OCI-LY1 (cell line): ENCODE data around the gene HCK.
"Not testable (repeated sequence)": the region's sequence is repeated elsewhere in the genome, so short reads cannot be mapped to it uniquely, and the experiment has no call there.

Experiments used
- H2AFZ ChIP-seq: fragments of 200-600 bp; sonication (generic), shearing (Covaris generic); 2 replicates; pipeline ENCODE4 v1.6.0; 2014; ENCODE audit warnings: antibody characterized with exemption, mild to moderate bottlenecking, low read length
- H3F3A ChIP-seq: fragments of 200-600 bp; sonication (generic), shearing (Covaris generic); 2 replicates; pipeline ENCODE4 v1.6.0; 2014; ENCODE audit warnings: mild to moderate bottlenecking, antibody characterized with exemption, low read length, moderate library complexity; ENCODE audit not compliant: insufficient read depth
- H3K27ac ChIP-seq: fragments of 200-600 bp; sonication (generic); 2 replicates; pipeline ENCODE4 v1.5.1; 2014; ENCODE audit warnings: low read length, mixed run types, mild to moderate bottlenecking, low read depth; ENCODE audit not compliant: poor library complexity, severe bottlenecking
- H3K27me3 ChIP-seq: fragments of 200-600 bp; sonication (generic); 2 replicates; pipeline ENCODE4 v1.6.0; 2014; ENCODE audit warnings: antibody characterized with exemption, mild to moderate bottlenecking, low read length, moderate library complexity; ENCODE audit not compliant: insufficient read depth
- H3K36me3 ChIP-seq: fragments of 200-600 bp; sonication (generic); 2 replicates; pipeline ENCODE4 v1.6.1; 2014; ENCODE audit warnings: mild to moderate bottlenecking, antibody characterized with exemption, low read length, moderate library complexity, mixed read lengths; ENCODE audit not compliant: insufficient read depth
- H3K4me1 ChIP-seq: fragments of 200-600 bp; sonication (generic); 2 replicates; pipeline ENCODE4 v1.5.1; 2014; ENCODE audit warnings: mild to moderate bottlenecking, low read length, moderate library complexity; ENCODE audit not compliant: insufficient read depth, severe bottlenecking
- H3K4me2 ChIP-seq: fragments of 200-600 bp; sonication (generic), shearing (Covaris generic); 2 replicates; pipeline ENCODE4 v1.6.1; 2014; ENCODE audit warnings: low read length
- H3K4me3 ChIP-seq: fragments of 200-600 bp; sonication (generic); 2 replicates; pipeline ENCODE4 v1.5.1; 2014; ENCODE audit warnings: low read length, low read depth, mild to moderate bottlenecking, mixed read lengths; ENCODE audit not compliant: poor library complexity, severe bottlenecking
- H3K79me2 ChIP-seq: fragments of 200-600 bp; shearing (Covaris generic); 2 replicates; pipeline ENCODE4 v1.6.1; 2016; ENCODE audit warnings: mixed run types, low read length, mixed read lengths; ENCODE audit not compliant: insufficient read depth
- H3K9ac ChIP-seq: fragments of 200-600 bp; sonication (generic), shearing (Covaris generic); 2 replicates; pipeline ENCODE4 v1.6.1; 2014; ENCODE audit warnings: mild to moderate bottlenecking, low read length, mixed read lengths
- H3K9me2 ChIP-seq: fragments of 200-600 bp; sonication (generic), shearing (Covaris generic); 2 replicates; pipeline ENCODE4 v1.6.1; 2014; ENCODE audit warnings: low read depth, mild to moderate bottlenecking, low read length, mixed read lengths
- H3K9me3 ChIP-seq: fragments of 200-600 bp; shearing (Covaris generic); 2 replicates; pipeline ENCODE4 v1.6.1; 2014; ENCODE audit warnings: low read length, mixed read lengths
- H4K20me1 ChIP-seq: fragments of 200-600 bp; sonication (generic), shearing (Covaris generic); 2 replicates; pipeline ENCODE4 v1.6.0; 2016; ENCODE audit warnings: mild to moderate bottlenecking, low read length; ENCODE audit not compliant: insufficient read depth
- EZH2 ChIP-seq: fragments of 200-600 bp; sonication (generic), shearing (Covaris generic); IDR thresholded peaks from 2 replicates; pipeline ENCODE4 v1.8.0; 2017; ENCODE audit warnings: borderline replicate concordance, mixed run types, mild to moderate bottlenecking, antibody characterized with exemption, low read length, moderate library complexity, mixed read lengths
- TF ChIP-seq, protein P1 (sequence below): fragments of 200-600 bp; sonication (generic), shearing (Covaris generic); IDR thresholded peaks from 2 replicates; pipeline ENCODE4 v1.5.1; 2017; ENCODE audit warnings: mild to moderate bottlenecking, antibody characterized with exemption, low read length, moderate library complexity, mixed read lengths

The HCK gene

GRCh38 chr20:32029561-32029960 lies 22.5 kb upstream of the HCK start:
- Histone ChIP-seq H3K9me2 (no peaks in the 10 kb centered on the region), H3K4me2 (no peak overlapping the region), H3K79me2 (no peaks in the 10 kb centered on the region), H3K9me3 (no peaks in the 10 kb centered on the region), H3F3A (no peaks in the 10 kb centered on the region), H3K27ac (no peak overlapping the region), H3K36me3 (no peaks in the 10 kb centered on the region), H3K4me1 (no peaks in the 10 kb centered on the region), H3K4me3 (no peak overlapping the region), H2AFZ (no peak overlapping the region), H3K9ac (no peak overlapping the region), H3K27me3 (peaks cover 6% of the 10 kb centered on the region), H4K20me1 (no peaks in the 10 kb centered on the region)
- TF ChIP-seq, protein P1, sequence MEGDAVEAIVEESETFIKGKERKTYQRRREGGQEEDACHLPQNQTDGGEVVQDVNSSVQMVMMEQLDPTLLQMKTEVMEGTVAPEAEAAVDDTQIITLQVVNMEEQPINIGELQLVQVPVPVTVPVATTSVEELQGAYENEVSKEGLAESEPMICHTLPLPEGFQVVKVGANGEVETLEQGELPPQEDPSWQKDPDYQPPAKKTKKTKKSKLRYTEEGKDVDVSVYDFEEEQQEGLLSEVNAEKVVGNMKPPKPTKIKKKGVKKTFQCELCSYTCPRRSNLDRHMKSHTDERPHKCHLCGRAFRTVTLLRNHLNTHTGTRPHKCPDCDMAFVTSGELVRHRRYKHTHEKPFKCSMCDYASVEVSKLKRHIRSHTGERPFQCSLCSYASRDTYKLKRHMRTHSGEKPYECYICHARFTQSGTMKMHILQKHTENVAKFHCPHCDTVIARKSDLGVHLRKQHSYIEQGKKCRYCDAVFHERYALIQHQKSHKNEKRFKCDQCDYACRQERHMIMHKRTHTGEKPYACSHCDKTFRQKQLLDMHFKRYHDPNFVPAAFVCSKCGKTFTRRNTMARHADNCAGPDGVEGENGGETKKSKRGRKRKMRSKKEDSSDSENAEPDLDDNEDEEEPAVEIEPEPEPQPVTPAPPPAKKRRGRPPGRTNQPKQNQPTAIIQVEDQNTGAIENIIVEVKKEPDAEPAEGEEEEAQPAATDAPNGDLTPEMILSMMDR, result no peak
- TF ChIP-seq EZH2, result no peak

DNA sequence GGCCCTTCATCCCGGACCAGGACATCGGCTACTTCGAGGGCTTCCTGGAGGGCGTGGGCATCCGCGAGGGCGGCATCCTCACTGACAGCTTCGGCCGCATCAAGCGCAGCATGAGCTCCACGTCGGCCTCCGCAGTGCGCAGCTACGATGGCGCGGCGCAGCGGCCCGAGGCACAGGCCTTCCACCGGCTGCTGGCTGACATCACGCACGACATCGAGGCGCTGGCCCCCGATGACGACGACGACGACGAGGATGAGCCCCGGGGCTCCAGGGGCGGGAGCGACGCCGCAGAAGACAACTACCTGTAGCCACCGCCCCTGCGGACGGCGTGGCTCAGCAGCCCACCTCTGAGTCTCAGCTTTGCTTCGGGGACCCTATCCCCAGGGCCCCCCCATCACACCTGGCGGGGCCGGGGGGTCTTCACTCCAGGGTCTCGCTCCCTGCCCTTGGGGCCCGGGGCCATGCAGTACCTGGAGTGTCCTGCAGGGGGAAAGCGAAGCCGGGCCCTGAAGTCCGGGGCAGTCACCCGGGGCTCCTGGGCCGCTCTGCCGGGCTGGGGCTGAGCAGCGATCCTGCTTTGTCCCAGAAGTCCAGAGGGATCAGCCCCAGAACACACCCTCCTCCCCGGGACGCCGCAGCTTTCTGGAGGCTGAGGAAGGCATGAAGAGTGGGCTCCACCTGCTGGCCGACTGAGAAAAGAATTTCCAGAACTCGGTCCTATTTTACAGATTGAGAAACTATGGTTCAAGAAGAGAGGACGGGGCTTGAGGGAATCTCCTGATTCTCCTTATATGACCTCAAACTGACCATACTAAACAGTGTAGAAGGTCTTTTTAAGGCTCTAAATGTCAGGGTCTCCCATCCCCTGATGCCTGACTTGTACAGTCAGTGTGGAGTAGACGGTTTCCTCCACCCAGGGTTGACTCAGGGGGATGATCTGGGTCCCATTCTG lies 20.8 kb upstream of the HCK start:
- no peaks in the 10 kb centered on the region for H3K36me3 ChIP-seq
- H3K4me2 ChIP-seq, result peak overlapping the region; percentile 53; the same call in 1 of the 2 replicates
- no peak overlapping the region for H3K9ac ChIP-seq
- no peaks in the 10 kb centered on the region for H3F3A ChIP-seq
- H3K4me3 ChIP-seq, result no peak overlapping the region
- H3K27me3 ChIP-seq, result peaks cover 6% of the 10 kb centered on the region
- no peaks in the 10 kb centered on the region for H3K9me2 ChIP-seq
- TF ChIP-seq, protein P1, result peak; percentile 99
- no peak for TF ChIP-seq EZH2
- H2AFZ ChIP-seq, result no peak overlapping the region
- no peaks in the 10 kb centered on the region for H3K4me1 ChIP-seq
- H4K20me1 ChIP-seq, result no peaks in the 10 kb centered on the region
- H3K9me3 ChIP-seq, result no peaks in the 10 kb centered on the region
- H3K79me2 ChIP-seq, result no peaks in the 10 kb centered on the region
- H3K27ac ChIP-seq, result no peak overlapping the region

DNA sequence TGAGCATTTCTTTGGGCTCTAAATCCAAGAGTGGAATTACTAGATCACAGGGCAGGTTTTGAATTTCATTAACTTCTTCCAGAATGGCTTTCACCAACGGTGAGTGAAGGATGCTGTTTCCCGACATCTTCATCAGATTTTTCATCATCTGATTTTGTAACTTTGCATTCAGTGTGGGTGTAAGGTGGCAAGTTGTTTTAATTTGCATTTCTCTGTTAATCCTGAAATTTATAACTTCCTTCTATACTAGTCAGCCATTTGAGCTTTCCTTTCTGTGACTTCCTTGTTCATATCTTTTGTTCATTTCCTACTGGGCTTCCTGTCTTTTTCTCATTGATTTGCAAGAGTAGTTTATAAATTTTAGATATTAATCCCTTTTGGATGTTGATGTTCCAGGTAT lies 18.7 kb upstream of the HCK start:
- Histone ChIP-seq H3K27me3 (peaks cover 6% of the 10 kb centered on the region), H3K9me3 (no peaks in the 10 kb centered on the region), H3K4me1 (no peaks in the 10 kb centered on the region), H3K36me3 (no peaks in the 10 kb centered on the region), H3K9me2 (no peaks in the 10 kb centered on the region), H3K27ac (no peak overlapping the region), H3K4me3 (no peak overlapping the region), H4K20me1 (no peaks in the 10 kb centered on the region), H3K4me2 (no peak overlapping the region), H3K79me2 (no peaks in the 10 kb centered on the region), H3K9ac (no peak overlapping the region), H3F3A (no peaks in the 10 kb centered on the region), H2AFZ (no peak overlapping the region)
- no peak for TF ChIP-seq EZH2
- TF ChIP-seq, protein P1, result no peak

GRCh38 chr20:32033721-32034120 lies 18.3 kb upstream of the HCK start:
- not testable (repeated sequence) for H3K4me1 ChIP-seq, H3K4me3 ChIP-seq, H3K9me3 ChIP-seq, H4K20me1 ChIP-seq, H3F3A ChIP-seq, H2AFZ ChIP-seq, H3K9me2 ChIP-seq, H3K9ac ChIP-seq, H3K36me3 ChIP-seq, H3K27ac ChIP-seq, H3K27me3 ChIP-seq, H3K4me2 ChIP-seq, H3K79me2 ChIP-seq
